H9 (cell line): ENCODE measurements around the gene CDH15. TPM values are rescaled to one million over a fixed set of nuclear protein-coding genes. Genes with fewer than 3 reads are reported as not detected.
"Not testable (repeated sequence)": the region's sequence is repeated elsewhere in the genome, so short reads cannot be mapped to it uniquely, and the experiment has no call there.

ENCODE experiments used
- DNase-seq: peaks from one replicate; pipeline ENCODE4 v3.0.0-alpha.2; 2017
- H2AFZ ChIP-seq: one replicate; pipeline ENCODE4 v1.6.1; 2013; ENCODE audit warnings: mild to moderate bottlenecking, low read length, control low read depth, moderate library complexity
- H2AK5ac ChIP-seq: 2 replicates; pipeline ENCODE4 v1.6.1; 2013; ENCODE audit warnings: low read length, control low read depth, mixed read lengths; ENCODE audit not compliant: insufficient read length
- H2BK120ac ChIP-seq: one replicate; pipeline ENCODE4 v1.6.1; 2013; ENCODE audit warnings: low read depth, mild to moderate bottlenecking, low read length, control low read depth, inconsistent platforms; ENCODE audit not compliant: poor library complexity, severe bottlenecking
- H2BK12ac ChIP-seq: 2 replicates; pipeline ENCODE4 v1.6.1; 2013; ENCODE audit warnings: low read length, control low read depth, mixed read lengths, low read depth; ENCODE audit not compliant: insufficient read length
- H2BK15ac ChIP-seq: 2 replicates; pipeline ENCODE4 v1.6.1; 2013; ENCODE audit warnings: low read depth, low read length, control low read depth
- H2BK20ac ChIP-seq: one replicate; pipeline ENCODE4 v1.6.1; 2013; ENCODE audit warnings: low read depth, mild to moderate bottlenecking, low read length, control low read depth, inconsistent platforms; ENCODE audit not compliant: poor library complexity, severe bottlenecking
- H2BK5ac ChIP-seq: 2 replicates; pipeline ENCODE4 v1.6.1; 2013; ENCODE audit warnings: low read length, control low read depth, mixed read lengths; ENCODE audit not compliant: insufficient read length
- H3K14ac ChIP-seq: 2 replicates; pipeline ENCODE4 v1.6.1; 2013; ENCODE audit warnings: low read length, control low read depth; ENCODE audit not compliant: insufficient read depth
- H3K18ac ChIP-seq: 2 replicates; pipeline ENCODE4 v1.6.1; 2013; ENCODE audit warnings: low read depth, mild to moderate bottlenecking, mixed read lengths, low read length, control low read depth; ENCODE audit not compliant: insufficient read length
- H3K23ac ChIP-seq: 2 replicates; pipeline ENCODE4 v1.6.1; 2013; ENCODE audit warnings: low read length, control low read depth, mixed read lengths, low read depth; ENCODE audit not compliant: insufficient read length
- H3K23me2 ChIP-seq: 2 replicates; pipeline ENCODE4 v1.6.1; 2013; ENCODE audit warnings: low read depth, mild to moderate bottlenecking, mixed read lengths, low read length, control low read depth; ENCODE audit not compliant: insufficient read length, poor library complexity, severe bottlenecking
- H3K27ac ChIP-seq: 2 replicates; pipeline ENCODE4 v1.5.1; 2013; ENCODE audit warnings: low read length, control low read depth, mixed read lengths, low read depth; ENCODE audit not compliant: insufficient read length
- H3K27me3 ChIP-seq: 2 replicates; pipeline ENCODE4 v1.6.1; 2013; ENCODE audit warnings: low read length, control low read depth, inconsistent platforms; ENCODE audit not compliant: insufficient read depth
- H3K4ac ChIP-seq: 2 replicates; pipeline ENCODE4 v1.6.1; 2013; ENCODE audit warnings: low read depth, mild to moderate bottlenecking, control low read depth, inconsistent platforms, low read length, moderate library complexity
- H3K4me1 ChIP-seq: 2 replicates; pipeline ENCODE4 v1.6.1; 2013; ENCODE audit warnings: low read length, control low read depth, inconsistent platforms; ENCODE audit not compliant: insufficient read depth
- H3K4me2 ChIP-seq: 2 replicates; pipeline ENCODE4 v1.6.1; 2013; ENCODE audit warnings: low read length, control low read depth, mixed read lengths; ENCODE audit not compliant: insufficient read length, insufficient read depth
- H3K56ac ChIP-seq: 2 replicates; pipeline ENCODE4 v1.6.1; 2013; ENCODE audit warnings: low read depth, mild to moderate bottlenecking, mixed read lengths, low read length, control low read depth; ENCODE audit not compliant: insufficient read length
- H3K79me1 ChIP-seq: 2 replicates; pipeline ENCODE4 v1.6.1; 2013; ENCODE audit warnings: low read depth, mild to moderate bottlenecking, moderate library complexity, low read length, control low read depth, inconsistent platforms; ENCODE audit not compliant: insufficient read depth, poor library complexity, severe bottlenecking
- H3K79me2 ChIP-seq: 2 replicates; pipeline ENCODE4 v1.6.1; 2013; ENCODE audit warnings: low read length, control low read depth, inconsistent platforms; ENCODE audit not compliant: insufficient read depth
- H3K9ac ChIP-seq: 2 replicates; pipeline ENCODE4 v1.6.1; 2013; ENCODE audit warnings: low read length, control low read depth, mixed read lengths; ENCODE audit not compliant: insufficient read length; ENCODE audit errors: extremely low read depth
- H3K9me3 ChIP-seq: one replicate; pipeline ENCODE4 v1.6.1; 2013; ENCODE audit warnings: low read depth, low read length, inconsistent platforms; ENCODE audit not compliant: control insufficient read depth
- H3T11ph ChIP-seq: one replicate; pipeline ENCODE4 v1.6.1; 2013; ENCODE audit warnings: mild to moderate bottlenecking, low read length, control low read depth, inconsistent platforms
- H4K20me1 ChIP-seq: one replicate; pipeline ENCODE4 v1.6.1; 2013; ENCODE audit not compliant: control insufficient read depth, insufficient read length, insufficient read depth
- H4K5ac ChIP-seq: 2 replicates; pipeline ENCODE4 v1.6.1; 2013; ENCODE audit warnings: low read depth, mild to moderate bottlenecking, mixed read lengths, low read length, control low read depth; ENCODE audit not compliant: insufficient read length
- H4K8ac ChIP-seq: replicated peaks from 2 replicates; pipeline ENCODE4 v1.6.1; 2013; ENCODE audit warnings: low read length, control low read depth, mixed read lengths, low read depth; ENCODE audit not compliant: insufficient read length
- H4K91ac ChIP-seq: 2 replicates; pipeline ENCODE4 v1.6.1; 2013; ENCODE audit warnings: low read depth, mild to moderate bottlenecking, moderate library complexity, mixed read lengths, low read length, control low read depth; ENCODE audit not compliant: insufficient read length
- H3K27ac Mint-ChIP-seq, 3 experiments: 2 replicates in 2 of 3; 3 replicates in 1 of 3; pipeline ENCODE4 v1.8.0; 2020 to 2021; ENCODE audit warnings: mixed read lengths in 3 of 3, mild to moderate bottlenecking in 1 of 3, moderate library complexity in 1 of 3
- H3K27me3 Mint-ChIP-seq: 2 replicates; pipeline ENCODE4 v1.8.0; 2021; ENCODE audit warnings: low read depth, mild to moderate bottlenecking, moderate library complexity, mixed read lengths
- H3K36me3 Mint-ChIP-seq, 3 experiments: 2 replicates in 2 of 3; 3 replicates in 1 of 3; pipeline ENCODE4 v1.8.0; 2020 to 2021; ENCODE audit warnings: low read depth in 3 of 3, mixed read lengths in 3 of 3; ENCODE audit not compliant: insufficient read depth in 1 of 3
- H3K4me1 Mint-ChIP-seq, 2 experiments: 2 replicates each; pipeline ENCODE4 v1.8.0; 2020; ENCODE audit warnings: mixed read lengths in 2 of 2
- H3K4me3 Mint-ChIP-seq, 2 experiments: 2 replicates in 1 of 2; 3 replicates in 1 of 2; pipeline ENCODE4 v1.8.0; 2020 to 2021; ENCODE audit warnings: mild to moderate bottlenecking in 2 of 2, mixed read lengths in 2 of 2, moderate library complexity in 1 of 2
- H3K9me3 Mint-ChIP-seq, 2 experiments: 2 replicates in 1 of 2; 3 replicates in 1 of 2; pipeline ENCODE4 v1.8.0; 2020; ENCODE audit warnings: mild to moderate bottlenecking in 2 of 2, mixed read lengths in 2 of 2, moderate library complexity in 1 of 2
- WGBS: extraction: QIAGEN DNeasy Blood & Tissue Kit; methylation state at CpG from one replicate; pipeline ENCODE4 v1.1.7; 2013; ENCODE audit warnings: missing lambda C conversion rate, low lambda C conversion rate, mixed read lengths; ENCODE audit not compliant: insufficient read length; ENCODE audit errors: extremely low coverage; 5-methylcytosine and 5-hydroxymethylcytosine counted together
- total RNA-seq: library from RNA; stranded (reverse); gene quantifications from 2 replicates; pipeline ENCODE4 v1.2.1, GENCODE V29; 2021

Gene CDH15
- total RNA-seq, 1 experiment from 2014 or later: 0.28 TPM

GRCh38 chr16:89186593-89187031 lies 15.1 kb downstream of the CDH15 start:
- not testable (repeated sequence) for H2BK15ac ChIP-seq, H2AFZ ChIP-seq, H3K56ac ChIP-seq, H3K4me1 Mint-ChIP-seq, H4K5ac ChIP-seq, H3K9ac ChIP-seq, H3K4me3 Mint-ChIP-seq, H3K79me2 ChIP-seq, H2BK20ac ChIP-seq, H3K4ac ChIP-seq, H3K9me3 Mint-ChIP-seq, H3K14ac ChIP-seq, H4K8ac ChIP-seq, DNase-seq, H4K91ac ChIP-seq, H3K23ac ChIP-seq, H3K79me1 ChIP-seq, H4K20me1 ChIP-seq, H2BK12ac ChIP-seq, H3K4me1 ChIP-seq, H3K23me2 ChIP-seq, H3T11ph ChIP-seq, H3K18ac ChIP-seq, H3K9me3 ChIP-seq, H2BK5ac ChIP-seq, H2AK5ac ChIP-seq, H2BK120ac ChIP-seq, H3K27ac Mint-ChIP-seq, H3K4me2 ChIP-seq, H3K36me3 Mint-ChIP-seq, H3K27ac ChIP-seq, H3K27me3 ChIP-seq
- WGBS: no CpG with 5 or more reads among the region's 20 CpGs
- peaks cover 37% of the 10 kb centered on the region for H3K27me3 Mint-ChIP-seq
